ENCODE results near the gene NADK2. TPM values are rescaled to one million over a fixed set of nuclear protein-coding genes. Genes with fewer than 3 reads are reported as not detected.

The NADK2 gene
- total RNA-seq, 1 experiment from 2014 or later = 36.9 TPM

GRCh38 chr5:36158144-36158543, 83.6 kb downstream of the NADK2 start:
- peaks cover 10% of the 10 kb centered on the region for H3K4me1 ChIP-seq (ENCODE audit: low read length)
- peaks cover 92% of the 10 kb centered on the region for H3K36me3 ChIP-seq (ENCODE audit: insufficient read depth, low read length)
- DNase-seq = no peak
- H4K20me1 ChIP-seq (ENCODE audit: insufficient read depth, low read depth, low read length) = no peaks in the 10 kb centered on the region
- H3K9me2 ChIP-seq (replicated peaks; ENCODE audit: insufficient read depth, low read length) = no peaks in the 10 kb centered on the region
- no peak overlapping the region for H3K9ac ChIP-seq (ENCODE audit: low read length)
- no peak overlapping the region for H2AFZ ChIP-seq (ENCODE audit: low read length)
- H3K9me3 ChIP-seq (ENCODE audit: low read length) = no peaks in the 10 kb centered on the region
- H3K27ac ChIP-seq (ENCODE audit: low read length) = no peak overlapping the region
- no peak overlapping the region for H3K4me3 ChIP-seq (ENCODE audit: low read length)
- no peaks in the 10 kb centered on the region for H3K27me3 ChIP-seq (ENCODE audit: low read length)
- no peak overlapping the region for H3K4me2 ChIP-seq (ENCODE audit: low read depth, low read length, poor library complexity, severe bottlenecking)
- peaks cover 100% of the 10 kb centered on the region for H3K79me2 ChIP-seq (ENCODE audit: low read length)

GRCh38 chr5:36156619-36157018, 85.1 kb downstream of the NADK2 start:
- Histone ChIP-seq H3K4me3 (ENCODE audit: low read length) (no peak overlapping the region), H3K27ac (ENCODE audit: low read length) (no peak overlapping the region), H3K4me1 (ENCODE audit: low read length) (peaks cover 14% of the 10 kb centered on the region), H3K4me2 (ENCODE audit: low read depth, low read length, poor library complexity, severe bottlenecking) (no peak overlapping the region), H2AFZ (ENCODE audit: low read length) (no peak overlapping the region), H3K9me3 (ENCODE audit: low read length) (no peaks in the 10 kb centered on the region), H3K79me2 (ENCODE audit: low read length) (peaks cover 97% of the 10 kb centered on the region), H3K9ac (ENCODE audit: low read length) (no peak overlapping the region), H3K36me3 (ENCODE audit: insufficient read depth, low read length) (peaks cover 76% of the 10 kb centered on the region), H3K9me2 (replicated peaks; ENCODE audit: insufficient read depth, low read length) (no peaks in the 10 kb centered on the region), H4K20me1 (ENCODE audit: insufficient read depth, low read depth, low read length) (no peaks in the 10 kb centered on the region), H3K27me3 (ENCODE audit: low read length) (no peaks in the 10 kb centered on the region)
- no peak for DNase-seq

- Histone ChIP-seq H4K20me1 (ENCODE audit: insufficient read depth, low read depth, low read length) (no peaks in the 10 kb centered on the region), H3K4me3 (ENCODE audit: low read length) (no peak overlapping the region), H3K4me2 (ENCODE audit: low read depth, low read length, poor library complexity, severe bottlenecking) (no peak overlapping the region), H3K9ac (ENCODE audit: low read length) (no peak overlapping the region), H3K79me2 (ENCODE audit: low read length) (peaks cover 97% of the 10 kb centered on the region), H3K4me1 (ENCODE audit: low read length) (peaks cover 14% of the 10 kb centered on the region), H3K27me3 (ENCODE audit: low read length) (no peaks in the 10 kb centered on the region), H3K9me2 (replicated peaks; ENCODE audit: insufficient read depth, low read length) (no peaks in the 10 kb centered on the region), H2AFZ (ENCODE audit: low read length) (no peak overlapping the region), H3K27ac (ENCODE audit: low read length) (no peak overlapping the region), H3K9me3 (ENCODE audit: low read length) (no peaks in the 10 kb centered on the region), H3K36me3 (ENCODE audit: insufficient read depth, low read length) (peaks cover 72% of the 10 kb centered on the region)
- no peak for DNase-seq
These were observed 85.6 kb downstream of the NADK2 start for GRCh38 chr5:36156121-36156601.

GRCh38 chr5:36155291-36155690, 86.4 kb downstream of the NADK2 start:
- Histone ChIP-seq H3K36me3 (ENCODE audit: insufficient read depth, low read length) (peaks cover 63% of the 10 kb centered on the region), H3K9ac (ENCODE audit: low read length) (no peak overlapping the region)

GRCh38 chr5:36153726-36154125, 88.0 kb downstream of the NADK2 start:
- no peak for DNase-seq
- Histone ChIP-seq H4K20me1 (ENCODE audit: insufficient read depth, low read depth, low read length) (no peaks in the 10 kb centered on the region), H3K4me3 (ENCODE audit: low read length) (peak overlapping the region; percentile 79), H3K9ac (ENCODE audit: low read length) (peak overlapping the region; percentile 84; the same call in 1 of the 2 replicates), H3K4me1 (ENCODE audit: low read length) (peaks cover 28% of the 10 kb centered on the region), H3K9me2 (replicated peaks; ENCODE audit: insufficient read depth, low read length) (no peaks in the 10 kb centered on the region), H3K79me2 (ENCODE audit: low read length) (peaks cover 95% of the 10 kb centered on the region), H3K9me3 (ENCODE audit: low read length) (no peaks in the 10 kb centered on the region), H3K36me3 (ENCODE audit: insufficient read depth, low read length) (peaks cover 48% of the 10 kb centered on the region), H3K4me2 (ENCODE audit: low read depth, low read length, poor library complexity, severe bottlenecking) (peak overlapping the region; percentile 85), H3K27ac (ENCODE audit: low read length) (no peak overlapping the region), H3K27me3 (ENCODE audit: low read length) (no peaks in the 10 kb centered on the region), H2AFZ (ENCODE audit: low read length) (no peak overlapping the region)

More at GRCh38 chr5:36155291-36155690, 86.4 kb downstream of the NADK2 start:
- Histone ChIP-seq H4K20me1 (ENCODE audit: insufficient read depth, low read depth, low read length) (no peaks in the 10 kb centered on the region), H3K9me3 (ENCODE audit: low read length) (no peaks in the 10 kb centered on the region), H3K4me1 (ENCODE audit: low read length) (peaks cover 17% of the 10 kb centered on the region), H3K79me2 (ENCODE audit: low read length) (peaks cover 97% of the 10 kb centered on the region), H3K4me2 (ENCODE audit: low read depth, low read length, poor library complexity, severe bottlenecking) (no peak overlapping the region), H3K4me3 (ENCODE audit: low read length) (no peak overlapping the region), H3K27ac (ENCODE audit: low read length) (no peak overlapping the region), H3K9me2 (replicated peaks; ENCODE audit: insufficient read depth, low read length) (no peaks in the 10 kb centered on the region), H3K27me3 (ENCODE audit: low read length) (no peaks in the 10 kb centered on the region), H2AFZ (ENCODE audit: low read length) (no peak overlapping the region)
- no peak for DNase-seq

GRCh38 chr5:36153298-36153677, 88.4 kb downstream of the NADK2 start:
- Histone ChIP-seq H3K9ac (ENCODE audit: low read length) (peak overlapping the region; percentile 84), H2AFZ (ENCODE audit: low read length) (no peak overlapping the region)

GRCh38 chr5:36152324-36153297, 89.1 kb downstream of the NADK2 start:
- DNase-seq = peak; percentile 51
- Histone ChIP-seq H3K9ac (ENCODE audit: low read length) (peak overlapping the region; percentile 84), H3K4me1 (ENCODE audit: low read length) (peaks cover 36% of the 10 kb centered on the region), H3K36me3 (ENCODE audit: insufficient read depth, low read length) (peaks cover 42% of the 10 kb centered on the region), H3K27ac (ENCODE audit: low read length) (peak overlapping the region; percentile 61), H3K27me3 (ENCODE audit: low read length) (no peaks in the 10 kb centered on the region), H4K20me1 (ENCODE audit: insufficient read depth, low read depth, low read length) (no peaks in the 10 kb centered on the region), H3K9me2 (replicated peaks; ENCODE audit: insufficient read depth, low read length) (no peaks in the 10 kb centered on the region), H3K79me2 (ENCODE audit: low read length) (peaks cover 95% of the 10 kb centered on the region), H2AFZ (ENCODE audit: low read length) (peak overlapping the region; percentile 32), H3K9me3 (ENCODE audit: low read length) (no peaks in the 10 kb centered on the region), H3K4me3 (ENCODE audit: low read length) (peak overlapping the region; percentile 79), H3K4me2 (ENCODE audit: low read depth, low read length, poor library complexity, severe bottlenecking) (peak overlapping the region; percentile 85)

More at GRCh38 chr5:36153298-36153677, 88.4 kb downstream of the NADK2 start:
- DNase-seq = no peak
- H3K4me2 ChIP-seq (ENCODE audit: low read depth, low read length, poor library complexity, severe bottlenecking) = peak overlapping the region; percentile 85
- no peaks in the 10 kb centered on the region for H3K27me3 ChIP-seq (ENCODE audit: low read length)
- peaks cover 43% of the 10 kb centered on the region for H3K36me3 ChIP-seq (ENCODE audit: insufficient read depth, low read length)
- H3K4me3 ChIP-seq (ENCODE audit: low read length) = peak overlapping the region; percentile 79
- no peaks in the 10 kb centered on the region for H4K20me1 ChIP-seq (ENCODE audit: insufficient read depth, low read depth, low read length)
- no peaks in the 10 kb centered on the region for H3K9me2 ChIP-seq (replicated peaks; ENCODE audit: insufficient read depth, low read length)
- H3K79me2 ChIP-seq (ENCODE audit: low read length) = peaks cover 95% of the 10 kb centered on the region
- H3K4me1 ChIP-seq (ENCODE audit: low read length) = peaks cover 33% of the 10 kb centered on the region
- H3K27ac ChIP-seq (ENCODE audit: low read length) = 0 out of 2 replicates have a peak overlapping the region, but pooled peaks have one; percentile 61
- H3K9me3 ChIP-seq (ENCODE audit: low read length) = no peaks in the 10 kb centered on the region
